CD1c-positive myeloid dendritic cell (primary cell): ENCODE results near the gene MTARC1.

Experiments used
- DNase-seq: peaks from one replicate; pipeline ENCODE4 v3.0.0-alpha.2; 2016; ENCODE audit errors: extremely low spot score

Gene MTARC1

GRCh38 chr1:220806408-220806807, 19.7 kb downstream of the MTARC1 start:
- DNase-seq = no peak

GRCh38 chr1:220807726-220808125, 21.0 kb downstream of the MTARC1 start:
- no peak for DNase-seq

DNA sequence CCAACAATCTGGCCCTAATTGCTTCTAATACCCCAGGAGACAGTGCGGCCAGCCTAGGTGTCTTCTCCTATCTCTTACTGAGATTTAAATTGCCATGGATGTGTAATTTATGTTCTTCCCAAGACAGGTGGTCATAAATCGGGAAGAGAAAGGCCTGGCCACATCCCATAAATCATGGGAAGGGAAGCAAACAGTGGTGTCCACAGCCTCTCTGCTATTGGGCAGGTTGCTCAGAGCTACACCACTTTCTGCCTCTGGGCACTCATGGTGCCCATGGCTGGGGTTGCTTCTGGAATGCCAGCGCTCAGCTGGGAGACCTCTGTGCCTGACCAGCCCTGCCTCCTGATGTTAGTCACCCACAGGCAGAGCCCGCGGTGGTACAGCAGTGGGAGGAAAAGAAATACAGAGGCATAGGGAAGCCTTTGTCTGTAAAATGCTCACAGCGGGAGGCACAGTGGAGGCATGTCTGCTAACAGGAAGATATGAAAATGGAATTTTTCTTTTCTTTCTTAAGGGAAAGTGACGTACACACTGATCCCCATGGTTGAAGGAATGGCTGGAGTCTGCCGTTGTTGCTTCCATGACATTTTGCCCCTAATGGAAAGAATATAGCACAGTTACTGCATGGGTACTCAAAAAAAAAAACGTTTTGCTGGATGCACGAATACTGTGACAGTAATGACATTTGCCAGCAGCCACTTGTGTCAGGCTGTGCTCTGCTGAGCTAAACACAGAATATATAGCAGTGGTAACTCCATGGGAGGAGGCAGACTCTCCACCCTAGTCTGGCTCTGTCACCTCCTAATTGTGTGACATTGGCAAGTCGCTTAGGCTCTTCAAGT, 21.9 kb downstream of the MTARC1 start:
- DNase-seq = no peak

DNA sequence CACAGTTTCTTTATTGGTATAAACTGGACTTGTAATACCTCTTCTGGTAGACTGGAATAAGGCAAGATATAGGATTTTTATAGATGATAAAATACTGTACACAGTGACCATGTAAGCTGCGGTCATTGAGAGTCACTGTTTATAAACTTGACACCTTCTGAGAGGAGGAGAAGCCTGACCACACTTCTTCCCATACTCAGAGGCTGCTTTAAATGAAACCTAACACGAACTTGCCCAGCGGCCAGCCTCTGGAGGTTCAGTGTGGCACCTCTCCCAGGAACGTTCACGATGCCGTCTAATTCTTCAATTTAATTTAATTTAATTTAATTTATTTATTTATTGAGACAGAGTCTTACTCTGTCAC, 22.5 kb downstream of the MTARC1 start:
- no peak for DNase-seq

- DNase-seq = no peak
These were observed 23.0 kb downstream of the MTARC1 start for GRCh38 chr1:220809704-220810103.

GRCh38 chr1:220810179-220810653, 23.5 kb downstream of the MTARC1 start:
- peak; percentile 88 for DNase-seq

GRCh38 chr1:220810963-220811362, 24.2 kb downstream of the MTARC1 start:
- DNase-seq = no peak

DNA sequence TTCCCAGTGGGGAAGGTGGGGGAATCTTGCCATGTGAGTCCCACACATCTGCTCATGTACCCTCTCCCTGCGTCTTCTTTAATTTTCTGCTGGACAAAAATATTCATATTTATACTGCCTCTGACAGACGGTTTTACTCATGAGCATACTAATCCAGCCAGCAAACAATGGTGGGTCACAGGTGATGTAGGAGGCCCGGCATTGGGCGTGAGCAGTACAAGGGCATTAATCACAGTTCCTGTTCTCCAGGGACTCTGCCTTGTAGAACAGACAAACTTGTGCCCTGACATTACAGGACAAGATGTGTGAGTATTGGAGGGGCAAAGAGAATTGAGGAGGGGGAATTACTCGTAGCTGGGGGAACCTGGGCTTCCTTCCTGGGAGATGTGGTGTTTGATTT, 25.0 kb downstream of the MTARC1 start:
- DNase-seq = no peak

GRCh38 chr1:220812308-220812707, 25.6 kb downstream of the MTARC1 start:
- DNase-seq = no peak

DNA sequence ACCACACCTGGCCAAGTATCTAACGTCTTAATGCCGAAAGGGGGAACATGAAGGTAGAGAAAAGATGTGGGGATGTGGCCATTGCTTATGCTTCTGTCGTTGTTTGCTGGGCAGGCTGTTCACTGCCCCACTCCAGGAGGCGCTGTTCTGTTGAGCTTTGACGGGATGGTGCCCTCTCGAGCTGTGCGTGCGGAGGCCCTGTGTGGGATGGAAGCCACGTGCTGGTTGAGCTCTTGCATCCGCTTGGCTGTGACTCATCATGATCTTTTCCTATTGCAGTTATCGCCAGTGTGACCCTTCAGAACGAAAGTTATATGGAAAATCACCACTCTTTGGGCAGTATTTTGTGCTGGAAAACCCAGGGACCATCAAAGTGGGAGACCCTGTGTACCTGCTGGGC, 26.3 kb downstream of the MTARC1 start:
- DNase-seq = peak; percentile 41

GRCh38 chr1:220815409-220815808, 28.7 kb downstream of the MTARC1 start:
- no peak for DNase-seq

- no peak for DNase-seq
These were observed 31.2 kb downstream of the MTARC1 start for GRCh38 chr1:220817907-220818306.

GRCh38 chr1:220818421-220819173, 31.9 kb downstream of the MTARC1 start:
- DNase-seq = no peak

DNA sequence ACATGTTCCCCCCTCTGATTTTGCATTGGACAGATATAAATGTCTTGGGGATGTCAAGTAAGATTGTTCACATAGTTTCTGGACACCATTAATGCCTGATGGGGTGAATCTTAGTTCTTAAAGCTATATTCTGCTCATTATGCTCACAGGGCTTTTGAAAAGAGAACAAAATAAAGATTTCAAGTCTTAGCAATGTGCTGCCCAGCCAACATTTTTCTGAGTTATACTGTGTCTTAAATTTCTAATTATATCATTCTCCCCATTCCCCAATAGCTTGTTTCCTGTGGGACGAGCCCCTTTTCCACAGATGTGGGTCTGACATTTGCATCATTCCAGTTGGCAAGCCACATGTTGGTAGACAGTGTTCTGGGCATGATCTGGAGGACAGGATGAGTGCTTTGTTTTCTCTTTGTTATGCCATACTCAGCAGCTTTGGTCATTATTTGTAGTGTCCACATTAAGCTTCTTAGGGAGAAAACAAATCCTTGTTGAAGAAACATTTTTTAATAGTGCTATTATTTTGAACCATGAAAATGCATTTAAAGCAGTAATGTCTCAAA, 32.8 kb downstream of the MTARC1 start:
- DNase-seq = no peak

DNA sequence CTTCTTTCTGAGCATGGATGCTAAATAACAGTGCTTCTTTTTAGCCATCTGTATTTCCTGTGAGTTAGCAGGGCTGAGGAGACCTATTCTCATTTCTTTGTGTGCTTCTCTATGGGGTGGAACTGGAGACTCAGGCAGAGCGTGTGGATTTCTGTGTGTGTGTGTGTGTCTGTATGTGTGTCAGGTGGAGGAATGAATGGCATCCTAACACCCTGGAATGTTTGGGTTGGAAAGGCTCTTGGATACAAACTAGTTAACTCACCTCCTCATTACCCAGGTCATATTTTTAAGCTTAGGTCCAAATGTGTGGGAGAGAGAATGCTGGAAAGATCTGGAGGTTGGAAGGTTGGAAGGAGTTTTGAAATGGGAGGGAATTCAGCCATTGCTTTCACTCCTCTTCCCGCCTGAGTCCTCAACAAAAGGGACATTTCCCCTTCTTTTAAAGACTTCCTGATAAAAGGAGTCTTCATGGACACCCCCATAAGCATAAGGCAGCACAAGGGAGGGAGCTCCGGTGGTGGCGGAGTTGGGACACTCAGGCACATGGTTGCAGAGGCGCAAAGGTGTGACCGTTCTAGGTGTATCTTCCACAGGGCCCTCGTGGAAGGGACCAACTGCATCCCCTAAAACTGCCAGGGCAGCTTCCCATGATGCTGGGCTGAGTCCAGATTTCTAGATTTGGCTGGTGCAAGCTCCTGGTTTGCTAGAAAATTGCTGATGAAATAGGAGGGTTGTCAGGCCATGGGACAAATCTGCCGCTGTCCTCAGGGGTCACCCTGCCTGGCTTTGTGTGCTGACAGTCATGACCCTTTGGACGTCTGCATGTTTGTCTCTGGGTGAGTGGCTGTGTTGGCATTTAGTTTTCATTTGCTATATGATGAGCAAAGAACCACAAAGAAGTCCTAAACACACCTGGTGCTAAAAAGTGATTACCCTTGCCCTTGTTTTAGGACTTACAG, 37.6 kb downstream of the MTARC1 start:
- DNase-seq = no peak

DNA sequence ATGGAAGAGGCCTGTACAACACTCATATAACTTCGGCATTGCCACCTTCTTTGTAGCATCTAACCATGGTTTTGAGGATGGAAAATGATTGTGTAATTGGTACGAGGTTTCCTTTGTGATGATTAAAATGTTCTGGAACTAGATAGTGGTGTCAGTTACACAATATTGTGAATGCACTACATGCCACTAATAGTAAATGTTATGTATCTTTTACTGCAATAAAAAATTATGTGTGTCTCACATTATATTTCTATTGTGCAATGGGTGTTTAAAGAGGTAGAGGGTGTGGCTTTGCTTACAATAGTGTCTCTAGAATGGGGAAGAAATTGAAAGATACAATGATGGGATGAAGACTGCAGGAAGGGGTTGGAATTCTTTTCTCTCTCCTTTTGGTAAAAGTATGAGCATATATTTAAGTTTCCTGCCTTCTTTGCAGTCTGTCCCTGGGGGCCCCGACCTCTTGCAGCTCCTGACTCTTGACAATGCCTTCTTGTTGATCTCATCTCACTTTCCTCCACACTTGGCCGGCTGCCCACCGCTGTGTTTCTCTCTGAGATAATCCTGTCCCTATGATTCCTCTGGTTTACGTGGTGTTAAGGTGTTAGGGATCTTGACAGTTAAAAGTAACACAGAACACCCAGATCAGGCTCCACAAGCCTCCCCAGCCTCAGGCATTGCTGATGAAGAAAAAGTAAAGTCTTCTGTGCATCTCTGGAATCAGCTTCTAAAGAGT, 39.3 kb downstream of the MTARC1 start:
- DNase-seq = no peak

GRCh38 chr1:220826729-220827128, 40.0 kb downstream of the MTARC1 start:
- no peak for DNase-seq

DNA sequence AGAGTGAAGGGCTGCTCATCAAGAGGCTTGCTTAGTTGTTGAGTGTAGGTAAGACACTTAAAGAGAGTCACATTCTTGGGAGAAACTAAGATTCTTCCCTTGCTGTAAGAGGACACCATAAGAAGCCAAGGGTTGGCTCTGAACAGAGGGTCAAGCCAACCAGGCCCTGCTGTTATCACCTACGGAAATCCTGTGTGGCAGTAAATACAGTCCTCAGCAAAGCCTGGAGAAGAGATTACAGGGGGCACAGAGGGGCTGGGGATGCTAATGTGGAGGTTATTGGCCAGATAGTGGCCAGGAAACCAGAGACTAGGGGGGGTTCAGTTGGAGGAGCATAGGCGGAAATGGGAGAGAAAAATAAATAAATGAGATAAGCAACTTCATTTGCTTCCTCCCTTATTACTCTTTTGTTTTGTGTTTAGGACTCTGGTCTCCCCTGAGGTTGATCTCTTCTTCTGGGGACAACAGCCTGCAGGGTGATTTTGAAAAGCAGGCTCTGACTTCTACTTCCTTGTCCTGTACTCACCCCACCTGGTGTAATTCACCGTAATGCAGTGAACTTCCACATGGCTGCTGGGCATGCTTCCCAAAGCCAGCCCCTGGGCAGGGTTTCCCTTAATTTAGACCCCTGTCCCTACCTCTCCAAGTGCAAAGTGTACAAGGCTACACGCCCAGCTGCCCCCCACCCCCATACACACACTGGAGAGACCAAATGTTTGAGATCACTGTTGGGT, 40.9 kb downstream of the MTARC1 start:
- DNase-seq = no peak

DNA sequence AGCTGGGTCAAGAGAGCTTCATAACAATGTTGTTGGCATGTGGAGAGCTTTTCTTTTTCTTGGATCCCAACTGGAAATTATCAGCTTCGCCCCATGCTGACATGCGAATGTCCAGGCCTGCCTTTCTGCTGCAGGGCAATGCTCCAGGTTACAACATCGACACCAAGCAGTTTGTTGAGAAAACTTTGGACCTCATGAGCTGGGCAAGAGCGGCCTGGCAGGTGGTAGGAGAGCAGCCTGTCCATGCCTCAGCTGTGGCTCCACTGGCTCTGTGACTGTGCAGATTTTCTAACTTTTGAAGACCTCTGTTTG, 41.4 kb downstream of the MTARC1 start:
- no peak for DNase-seq

DNA sequence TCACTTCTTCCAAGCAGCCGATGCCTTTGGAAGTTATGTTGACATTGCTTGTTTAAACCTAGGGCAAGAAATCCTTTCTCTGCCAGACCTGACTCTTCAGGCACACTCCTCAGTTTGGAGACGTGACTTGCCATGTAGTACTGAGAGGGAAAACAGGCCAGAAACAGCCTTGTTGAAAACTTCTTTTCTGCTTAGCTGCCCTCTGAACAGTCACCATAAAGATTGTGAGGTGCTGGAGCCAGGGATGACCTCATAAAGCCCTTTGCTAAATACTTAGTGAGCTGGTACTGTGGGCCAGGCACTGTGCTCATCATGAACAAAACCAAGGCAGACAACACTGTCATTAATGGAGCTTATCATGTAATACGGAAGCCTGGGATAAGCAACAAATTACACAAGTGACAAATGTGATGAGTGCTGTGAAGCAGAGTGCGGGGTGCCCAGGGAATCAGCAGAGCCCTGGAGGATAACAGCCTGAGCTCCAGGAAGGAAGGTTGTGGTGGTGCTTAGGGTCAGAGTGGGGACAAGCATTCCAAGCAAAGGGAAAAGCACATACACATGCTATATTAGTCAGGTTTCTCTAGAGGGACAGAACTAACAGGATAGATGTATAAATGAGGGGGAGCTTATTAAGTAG, 42.4 kb downstream of the MTARC1 start:
- no peak for DNase-seq
